Hematopoietic multipotent progenitor cell (in vitro differentiated cells): ENCODE data around the gene ITGA2. TPM values are rescaled to one million over a fixed set of nuclear protein-coding genes. Genes with fewer than 3 reads are reported as not detected.

Experiments used
- DNase-seq, 3 donors: peaks; one replicate each; pipeline ENCODE4 v3.0.0-alpha.2; 2011 to 2015; ENCODE audit warnings: low read depth in 2 of 3, low spot score in 2 of 3
- total RNA-seq: library from RNA; depleted of rRNA; stranded (reverse); fragments of >200 nt; gene quantifications from one replicate; pipeline ENCODE4 v1.2.3, GENCODE V29; 2012

The ITGA2 gene
- total RNA-seq, 1 donor = 1.6 TPM

DNA sequence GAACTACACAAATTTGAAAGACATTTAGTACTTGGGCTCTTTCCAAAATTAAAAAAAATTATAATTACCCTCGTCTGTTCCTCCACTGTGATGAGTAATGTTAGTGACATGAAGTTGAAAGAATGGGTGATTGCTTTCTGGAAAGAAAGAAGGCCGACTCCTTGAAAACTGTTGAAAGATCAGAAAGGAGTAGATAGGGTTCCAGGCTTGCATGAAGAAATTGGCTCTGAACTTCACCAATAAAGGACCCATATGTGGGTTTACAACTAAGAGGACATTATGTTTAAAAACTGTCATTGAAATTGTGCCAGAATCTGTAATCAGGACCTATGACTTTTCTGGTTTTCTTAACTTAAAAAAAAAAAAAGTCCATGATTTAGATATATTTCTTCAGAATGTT is 141.1 kb downstream of the ITGA2 start:
- DNase-seq = no peak

DNA sequence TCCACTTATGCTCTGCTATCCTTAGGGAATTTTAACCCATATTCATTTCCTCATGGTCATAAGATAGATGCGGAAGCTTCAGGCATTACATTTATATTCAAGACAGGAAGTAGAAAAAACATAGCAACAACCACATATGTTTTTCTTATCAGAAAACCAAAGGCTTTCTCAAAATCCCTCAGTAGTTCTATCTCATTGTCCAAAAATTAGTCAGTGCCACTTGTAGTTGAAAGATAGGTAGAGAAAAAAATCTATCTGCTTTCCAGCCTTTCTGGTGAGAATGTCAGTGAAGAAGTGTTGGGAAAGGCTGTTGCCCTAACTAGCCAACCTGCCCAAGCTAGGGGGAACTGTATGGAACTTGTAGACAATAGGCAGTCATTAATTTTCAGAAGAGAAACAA is 143.9 kb downstream of the ITGA2 start:
- no peak for DNase-seq

Other genes starting within 250 kb of the ITGA2 start
- under 0.01 TPM for gene ITGA1, start 201.4 kb upstream of the ITGA2 start, total RNA-seq
- gene PELO, start 201.4 kb upstream of the ITGA2 start, total RNA-seq = 9.7 TPM
- gene MOCS2, start 120.4 kb downstream of the ITGA2 start, total RNA-seq = 6.2 TPM